Thoracic aorta (tissue), 2 donors: Measurements from ENCODE around the gene ELMO3. TPM values are rescaled to one million over a fixed set of nuclear protein-coding genes. Genes with fewer than 3 reads are reported as not detected.

Experiments used
- ATAC-seq: fragments of 150-250 bp; one replicate; pipeline ENCODE4 v1.8.0; 2017; ENCODE audit warnings: low read depth; ENCODE audit not compliant: insufficient number of reproducible peaks, low FRiP score
- DNase-seq: peaks from one replicate; pipeline ENCODE4 v3.0.0-alpha.2; 2020; ENCODE audit warnings: low spot score
- H3K27ac ChIP-seq, 2 donors: fragments of 200-600 bp; sonication (generic); 1 replicate in 1 of 2; 2 replicates in 1 of 2; pipeline ENCODE4 v1.5.1; 2016; ENCODE audit warnings: mild to moderate bottlenecking in 2 of 2, moderate library complexity in 2 of 2
- H3K27me3 ChIP-seq: fragments of 200-600 bp; sonication (generic); replicated peaks from 2 replicates; pipeline ENCODE4 v1.6.0; 2016; ENCODE audit warnings: mild to moderate bottlenecking; ENCODE audit not compliant: insufficient read depth
- H3K36me3 ChIP-seq: fragments of 200-600 bp; sonication (generic); one replicate; pipeline ENCODE4 v1.5.1; 2016
- H3K4me1 ChIP-seq, 2 donors: fragments of 200-600 bp; sonication (generic); 1 replicate in 1 of 2; 2 replicates in 1 of 2; pipeline versions ENCODE4 v1.5.1 to v1.6.0; 2016; ENCODE audit warnings: low read depth in 2 of 2, mild to moderate bottlenecking in 1 of 2; ENCODE audit not compliant: control insufficient read depth in 1 of 2
- H3K4me3 ChIP-seq: fragments of 200-600 bp; sonication (generic); 2 replicates; pipeline ENCODE4 v1.5.1; 2016; ENCODE audit warnings: mild to moderate bottlenecking
- H3K9me3 ChIP-seq: fragments of 200-600 bp; sonication (generic); 2 replicates; pipeline ENCODE4 v1.5.1; 2016
- CTCF ChIP-seq: fragments of 200-600 bp; sonication (generic); IDR thresholded peaks from one replicate; pipeline ENCODE4 v1.5.1; 2019; ENCODE audit warnings: antibody characterized with exemption
- total RNA-seq, 2 donors: library from RNA; depleted of rRNA; stranded (reverse); fragments of >200 nt; gene quantifications; one replicate each; pipeline versions ENCODE4 v1.1.0 to v1.2.3, GENCODE V29; 2016

The ELMO3 gene
- total RNA-seq, 2 donors from 2014 or later = 1.4 TPM

- TF ChIP-seq CTCF = no peak
- H3K36me3 ChIP-seq = no peaks in the 10 kb centered on the region
- peak overlapping the region; percentile 96 for H3K4me3 ChIP-seq
- peak overlapping the region; percentile 94 to 95 for H3K27ac ChIP-seq
- ATAC-seq (no peak), DNase-seq (no peak)
- no peaks in the 10 kb centered on the region for H3K27me3 ChIP-seq
- H3K4me1 ChIP-seq = peaks cover 7 to 26% of the 10 kb centered on the region in 2 donors
- H3K9me3 ChIP-seq = no peaks in the 10 kb centered on the region
Measured at GRCh38 chr16:67151431-67152097, 47.4 kb upstream of the ELMO3 start.

GRCh38 chr16:67154578-67155294, 44.2 kb upstream of the ELMO3 start:
- H3K36me3 ChIP-seq = no peaks in the 10 kb centered on the region
- no peak overlapping the region for H3K27ac ChIP-seq
- H3K4me3 ChIP-seq = peak overlapping the region; percentile 62
- no peak for TF ChIP-seq CTCF
- ATAC-seq (no peak), DNase-seq (no peak)
- peaks cover 12 to 36% of the 10 kb centered on the region in 2 donors for H3K4me1 ChIP-seq
- no peaks in the 10 kb centered on the region for H3K27me3 ChIP-seq
- no peaks in the 10 kb centered on the region for H3K9me3 ChIP-seq

GRCh38 chr16:67155295-67156142, 43.4 kb upstream of the ELMO3 start:
- peak overlapping the region; percentile 62 for H3K4me3 ChIP-seq
- TF ChIP-seq CTCF = peak; percentile 98
- ATAC-seq = no peak

GRCh38 chr16:67156143-67156844, 42.6 kb upstream of the ELMO3 start:
- Histone ChIP-seq H3K27me3 (no peaks in the 10 kb centered on the region), H3K4me3 (no peak overlapping the region), H3K27ac (no peak overlapping the region), H3K36me3 (no peaks in the 10 kb centered on the region), H3K9me3 (no peaks in the 10 kb centered on the region), H3K4me1 (peaks cover 15 to 35% of the 10 kb centered on the region in 2 donors)
- ATAC-seq (no peak), DNase-seq (no peak)
- no peak for TF ChIP-seq CTCF

More at GRCh38 chr16:67155295-67156142, 43.4 kb upstream of the ELMO3 start:
- Histone ChIP-seq H3K9me3 (no peaks in the 10 kb centered on the region), H3K36me3 (no peaks in the 10 kb centered on the region), H3K27ac (no peak overlapping the region), H3K4me1 (peaks cover 12 to 36% of the 10 kb centered on the region in 2 donors), H3K27me3 (no peaks in the 10 kb centered on the region)
- DNase-seq = no peak
